Astrocyte of the cerebellum (primary cell): Measurements from ENCODE around the gene SSBP3.

Experiments used
- DNase-seq: peaks from one replicate; pipeline ENCODE4 v3.0.0-alpha.2; 2011; ENCODE audit warnings: low read depth
- H3K4me3 ChIP-seq: 2 replicates; pipeline ENCODE4 v1.5.1; 2011; ENCODE audit warnings: mild to moderate bottlenecking, low read depth, low read length, moderate library complexity
- CTCF ChIP-seq: IDR thresholded peaks from 2 replicates; pipeline ENCODE4 v1.5.1; 2012; ENCODE audit warnings: low read length, low read depth, moderate library complexity, mild to moderate bottlenecking; ENCODE audit errors: missing control alignments
- in situ Hi-C: cut with HindIII; loops from 2 replicates; pipeline ENCODE4 v1.10.0; 2017; ENCODE audit warnings: low sequenced_read_pairs

SSBP3 gene

GRCh38 chr1:54256522-54257345 lies 149.5 kb downstream of the SSBP3 start:
- no peak for DNase-seq
- H3K4me3 ChIP-seq: no peak overlapping the region
- in situ Hi-C loops: no loop called here
- no peak for TF ChIP-seq CTCF

GRCh38 chr1:54255026-54255702 lies 151.0 kb downstream of the SSBP3 start:
- in situ Hi-C loops: no loop called here
- no peak overlapping the region for H3K4me3 ChIP-seq
- TF ChIP-seq CTCF: no peak
- no peak for DNase-seq

- TF ChIP-seq CTCF: no peak
- in situ Hi-C loops: no loop called here
- no peak overlapping the region for H3K4me3 ChIP-seq
- no peak for DNase-seq
Measured at GRCh38 chr1:54254055-54254454, 152.1 kb downstream of the SSBP3 start.

- in situ Hi-C loops: no loop called here
- H3K4me3 ChIP-seq: no peak overlapping the region
- TF ChIP-seq CTCF: no peak
- DNase-seq: peak; percentile 87
Measured at GRCh38 chr1:54253480-54253879, 152.7 kb downstream of the SSBP3 start.

- no peak overlapping the region for H3K4me3 ChIP-seq
- no peak for TF ChIP-seq CTCF
- in situ Hi-C loops: no loop called here
- no peak for DNase-seq
Measured at GRCh38 chr1:54252371-54252936, 153.7 kb downstream of the SSBP3 start.

GRCh38 chr1:54250670-54251069 lies 155.5 kb downstream of the SSBP3 start:
- H3K4me3 ChIP-seq: no peak overlapping the region
- no peak for DNase-seq
- in situ Hi-C loops: no loop called here
- no peak for TF ChIP-seq CTCF
